GM12878 (cell line): ENCODE data around the gene CARD10. TPM values are rescaled to one million over a fixed set of nuclear protein-coding genes. Genes with fewer than 3 reads are reported as not detected.

Experiments
- ATAC-seq: fragments of 200-7000 bp; cut with Tn5 transposase; 3 replicates; pipeline ENCODE4 v1.9.1; 2020; ENCODE audit warnings: mild to moderate bottlenecking, moderate library complexity
- BruUV-seq: library from RNA; stranded (reverse); fragments of 400-500 nt; replicated peaks from 2 replicates; lab custom pipeline; 2021; lab: Mats Ljungman, UMichigan
- CTCF ChIA-PET: fragments of 300-600 bp; sonication (Branson Sonifier 250); formaldehyde crosslinking; extraction: SDS; loops from one replicate; lab custom pipeline; 2021; ENCODE audit warnings: inconsistent platforms; lab: Yijun Ruan, JAX
- POLR2A ChIA-PET: fragments of 350-600 bp; formaldehyde crosslinking; extraction: SDS; loops from one replicate; lab custom pipeline; 2021; ENCODE audit warnings: inconsistent platforms; lab: Charles Lee
- RAD21 ChIA-PET: fragments of 300-600 bp; sonication (Branson Sonifier 250); formaldehyde crosslinking; loops from one replicate; lab custom pipeline; 2023; ENCODE audit warnings: antibody characterized with exemption; ENCODE audit not compliant: unreplicated experiment; lab: Charles Lee
- SMC1A ChIA-PET: fragments of 300-600 bp; sonication (Branson Sonifier 250); formaldehyde crosslinking; loops from one replicate; lab custom pipeline; 2023; ENCODE audit not compliant: unreplicated experiment, uncharacterized antibody; lab: Charles Lee
- DNase-seq: peaks from one replicate; pipeline ENCODE4 v3.0.0-alpha.2; 2011; ENCODE audit warnings: low read depth, low spot score
- FAIRE-seq: peaks from 3 replicates; lab custom pipeline; 2011; peaks lifted over from hg19 to GRCh38; lab: Jason Lieb, UNC
- H2AFZ ChIP-seq: 2 replicates; pipeline ENCODE4 v1.6.0; 2011; ENCODE audit warnings: low read depth, low read length, control low read depth; ENCODE audit not compliant: control insufficient read depth
- H3K27ac ChIP-seq: 2 replicates; pipeline ENCODE4 v1.5.1; 2011; ENCODE audit warnings: control low read depth; ENCODE audit not compliant: control insufficient read depth, insufficient read depth
- H3K27me3 ChIP-seq, 2 experiments: replicated peaks in 1 of 2; 2 replicates each; pipeline versions ENCODE4 v1.6.0 to v1.6.1; 2011; ENCODE audit warnings: low read length in 1 of 2; ENCODE audit not compliant: control insufficient read depth in 2 of 2, insufficient read depth in 2 of 2
- H3K36me3 ChIP-seq, 2 experiments: 2 replicates each; pipeline ENCODE4 v1.5.1; 2011; ENCODE audit warnings: low read length in 1 of 2; ENCODE audit not compliant: control insufficient read depth in 2 of 2, insufficient read depth in 2 of 2
- H3K4me1 ChIP-seq: 2 replicates; pipeline ENCODE4 v1.6.1; 2011; ENCODE audit warnings: mild to moderate bottlenecking, low read length, moderate library complexity, mixed read lengths; ENCODE audit not compliant: control insufficient read depth, insufficient read depth
- H3K4me2 ChIP-seq: 2 replicates; pipeline ENCODE4 v1.6.0; 2011; ENCODE audit warnings: control low read depth; ENCODE audit not compliant: control insufficient read depth, insufficient read depth
- H3K4me3 ChIP-seq: fragments of 200-600 bp; sonication (generic); 2 replicates; pipeline ENCODE4 v1.5.1; 2016
- H3K79me2 ChIP-seq: 2 replicates; pipeline ENCODE4 v1.6.0; 2011; ENCODE audit warnings: low read length; ENCODE audit not compliant: control insufficient read depth, insufficient read depth
- H3K9ac ChIP-seq: 2 replicates; pipeline ENCODE4 v1.8.0; 2011; ENCODE audit warnings: low read length, control low read depth, mixed read lengths; ENCODE audit not compliant: control insufficient read depth, insufficient read depth
- H3K9me3 ChIP-seq: replicated peaks from 3 replicates; pipeline ENCODE4 v1.5.1; 2011; ENCODE audit warnings: mild to moderate bottlenecking, low read length; ENCODE audit not compliant: control insufficient read depth, insufficient read depth
- H4K20me1 ChIP-seq: 2 replicates; pipeline ENCODE4 v1.6.0; 2011; ENCODE audit not compliant: control insufficient read depth, insufficient read depth
- BCL3 ChIP-seq: IDR thresholded peaks from 2 replicates; pipeline ENCODE4 v1.6.1; 2011; ENCODE audit warnings: borderline replicate concordance, low read depth, mild to moderate bottlenecking, moderate library complexity, low read length; ENCODE audit not compliant: insufficient read depth, poor library complexity, severe bottlenecking
- CBX3 ChIP-seq: fragments of 200-600 bp; sonication (generic); IDR thresholded peaks from 2 replicates; pipeline ENCODE4 v1.6.1; 2016; ENCODE audit warnings: low read depth, borderline replicate concordance
- CHD1 ChIP-seq: IDR thresholded peaks from 2 replicates; pipeline ENCODE4 v1.6.1; 2012; ENCODE audit warnings: low read depth, low read length, improper control_type of control experiment
- CTCF ChIP-seq, 3 experiments: IDR thresholded peaks in 2 of 3; conservative IDR thresholded peaks in 1 of 3; 2 replicates each; pipeline ENCODE4 v1.5.1; 2011; ENCODE audit warnings: low read depth in 3 of 3, low read length in 3 of 3, mild to moderate bottlenecking in 3 of 3, control low read depth in 2 of 3, moderate library complexity in 2 of 3, inconsistent platforms in 1 of 3, mixed read lengths in 1 of 3; ENCODE audit not compliant: control insufficient read depth in 2 of 3, insufficient read depth in 1 of 3; ENCODE audit errors: extremely low read depth in 1 of 3
- CUX1 ChIP-seq: IDR thresholded peaks from 2 replicates; pipeline ENCODE4 v1.6.1; 2012; ENCODE audit warnings: improper control_type of control experiment, low read depth, low read length; ENCODE audit not compliant: insufficient replicate concordance
- DPF2 ChIP-seq: fragments of 450-650 bp; IDR thresholded peaks from 2 replicates; pipeline ENCODE4 v1.6.1; 2017; ENCODE audit warnings: mild to moderate bottlenecking
- EP300 ChIP-seq, 2 experiments: fragments of 150-350 bp in 1 of 2; IDR thresholded peaks; 2 replicates each; pipeline ENCODE4 v1.6.1; 2011 to 2012; ENCODE audit warnings: low read depth in 2 of 2, low read length in 2 of 2, borderline replicate concordance in 1 of 2, improper control_type of control experiment in 1 of 2, inconsistent platforms in 1 of 2; ENCODE audit not compliant: control insufficient read depth in 1 of 2
- FOXK2 ChIP-seq: fragments of 450-650 bp; IDR thresholded peaks from 2 replicates; pipeline ENCODE4 v1.6.1; 2017; ENCODE audit warnings: mild to moderate bottlenecking, moderate library complexity
- NRF1 ChIP-seq: conservative IDR thresholded peaks from 2 replicates; pipeline ENCODE4 v1.6.1; 2011; ENCODE audit warnings: mild to moderate bottlenecking, low read depth, low read length, improper control_type of control experiment
- SIN3A ChIP-seq: IDR thresholded peaks from 2 replicates; pipeline ENCODE4 v1.6.1; 2012; ENCODE audit warnings: low read depth, low read length, improper control_type of control experiment
- SMC3 ChIP-seq: IDR thresholded peaks from 2 replicates; pipeline ENCODE4 v1.6.1; 2011; ENCODE audit warnings: low read length, improper control_type of control experiment, borderline replicate concordance
- SREBF2 ChIP-seq: IDR thresholded peaks from 2 replicates; pipeline ENCODE4 v1.6.1; 2012; ENCODE audit warnings: mild to moderate bottlenecking, low read length
- TAF1 ChIP-seq: IDR thresholded peaks from 2 replicates; pipeline ENCODE4 v1.6.1; 2011; ENCODE audit warnings: mild to moderate bottlenecking, low read depth, low read length, borderline replicate concordance
- USF1 ChIP-seq: IDR thresholded peaks from 2 replicates; pipeline ENCODE4 v1.6.1; 2011; ENCODE audit warnings: borderline replicate concordance, low read depth, mild to moderate bottlenecking, moderate library complexity, mixed read lengths, low read length; ENCODE audit not compliant: insufficient read depth; ENCODE audit errors: extremely low read length
- ZNF274 ChIP-seq: IDR thresholded peaks from one replicate; pipeline ENCODE4 v1.8.0; 2011; ENCODE audit not compliant: insufficient read length, insufficient read depth
- WGBS: methylation state at CpG from one replicate; pipeline ENCODE4 v1.1.6; 2016; ENCODE audit warnings: low lambda C conversion rate; ENCODE audit not compliant: insufficient replicate concordance, insufficient coverage; ENCODE audit errors: missing lambda C conversion rate; 5-methylcytosine and 5-hydroxymethylcytosine counted together
- in situ Hi-C: fragments of 300-500 bp; cut with MboI; formaldehyde crosslinking; loops from 9 replicates; pipeline ENCODE4 v1.14.3; 2018; ENCODE audit warnings: mixed read lengths
- intact Hi-C: fragments of 100-400 bp; cut with micrococcal nuclease; formaldehyde crosslinking; loops from one replicate; pipeline ENCODE4 v1.14.2; 2022; ENCODE audit not compliant: unreplicated experiment
- polyA plus RNA-seq, 11 experiments: library from polyadenylated mRNA; depleted of rRNA in 4 of 11; unstranded in 6 of 11; stranded (reverse) in 5 of 11; fragments of >200 nt; fragmentation: Nextera tagmentation in 4 of 11; fragmentation: Illumina TruSeq in 1 of 11; extraction: Ambion mirVana in 4 of 11; extraction: Trizol in 1 of 11; gene quantifications; 1 replicate in 1 of 11; 2 replicates in 10 of 11; pipeline versions ENCODE4 v1.2.1 to v1.2.3, GENCODE V29; 2011 to 2016; ENCODE audit warnings: inconsistent platforms in 2 of 11, missing spikeins in 2 of 11, low read depth in 1 of 11
- total RNA-seq, 4 experiments: library from RNA; depleted of rRNA in 3 of 4; stranded (reverse); fragments of >200 nt in 3 of 4; fragmentation: Illumina TruSeq in 1 of 4; extraction: Trizol in 1 of 4; gene quantifications; 2 replicates each; pipeline versions ENCODE4 v1.2.1 to v1.2.3, GENCODE V29; 2013 to 2021

The CARD10 gene
- total and polyA plus RNA-seq, 10 of the 15 experiments (the other 5 are each of a cell fraction or from before 2014, with no cell fraction given): 0.08 to 0.10 (median 0.10) TPM; not detected in 7

- no peaks in the 10 kb centered on the region for H3K9me3 ChIP-seq
- H2AFZ ChIP-seq: no peak overlapping the region
- ChIA-PET POLR2A (no interaction called here), SMC1A (no interaction called here), RAD21 (no interaction called here), CTCF (interaction anchor here (12.7 kb wide), 1 partner anchor 14 kb away, joined by 541 read pairs; no protein-coding TSS in a partner anchor)
- H3K4me1 ChIP-seq: no peaks in the 10 kb centered on the region; the same call in 1 of the 2 replicates
- H3K4me2 ChIP-seq: no peak overlapping the region
- no peaks in the 10 kb centered on the region for H3K79me2 ChIP-seq
- ATAC-seq (no peak), FAIRE-seq (no peak), DNase-seq (no peak)
- peaks cover 16 to 18% of the 10 kb centered on the region in 2 experiments for H3K27me3 ChIP-seq
- no peak overlapping the region for H3K9ac ChIP-seq
- 69% methylated on average over 6 of the region's 6 CpGs for WGBS
- TF ChIP-seq SREBF2 (no peak), EP300 (IDR thresholded peaks at IDR 0.05; ENCODE audit: borderline replicate concordance in 1 of 2, control insufficient read depth in 1 of 2, low read depth in 2 of 2, low read length in 2 of 2) (no peak), SMC3 (no peak), CHD1 (no peak), TAF1 (no peak), DPF2 (no peak), CTCF (IDR thresholded peaks at IDR 0.05 in 2 of 3, conservative IDR thresholded peaks at IDR 0.05 in 1 of 3; ENCODE audit: control insufficient read depth in 2 of 3, extremely low read depth in 1 of 3, insufficient read depth in 1 of 3, low read depth in 3 of 3, low read length in 3 of 3) (no peak), USF1 (no peak), CBX3 (no peak), SIN3A (no peak), ZNF274 (no peak), BCL3 (no peak), FOXK2 (no peak), NRF1 (no peak), CUX1 (no peak)
- no peak overlapping the region for H3K4me3 ChIP-seq
- BruUV-seq: no TSS peak
- no peak overlapping the region for H3K27ac ChIP-seq
- no peaks in the 10 kb centered on the region for H4K20me1 ChIP-seq
- H3K36me3 ChIP-seq: no peaks in the 10 kb centered on the region
- in situ Hi-C loops (no loop called here), intact Hi-C loops (no loop called here)
Measured at GRCh38 chr22:37559521-37559900, 40.3 kb upstream of the CARD10 start.
